Measurements from ENCODE around the gene TMCC1. TPM values are rescaled to one million over a fixed set of nuclear protein-coding genes. Genes with fewer than 3 reads are reported as not detected.

TMCC1 gene
- total RNA-seq, 1 donor from 2014 or later, result 16.7 TPM

DNA sequence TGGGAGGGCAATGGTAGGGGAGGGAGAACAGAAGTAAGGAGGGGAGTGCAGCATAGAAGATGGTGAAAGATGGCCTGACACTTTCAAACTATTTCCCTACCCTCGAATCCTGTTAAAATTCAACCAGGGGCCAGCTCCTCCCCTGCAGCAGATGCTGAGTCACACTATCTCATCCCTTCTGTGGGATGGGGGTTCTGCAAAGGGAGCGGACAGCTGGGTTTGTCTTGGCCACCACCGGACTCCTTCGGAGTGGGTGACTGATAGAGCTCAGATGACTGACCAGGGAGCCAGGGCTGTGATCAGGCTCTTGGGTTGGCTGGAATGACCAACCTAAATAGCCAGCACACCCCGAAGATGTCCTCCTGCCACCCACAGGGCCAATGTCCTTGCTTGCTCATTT, 33.6 kb upstream of the TMCC1 start:
- TF ChIP-seq POLR2AphosphoS5 (IDR thresholded peaks at IDR 0.05; ENCODE audit: insufficient read depth in 1 of 2, low read depth in 1 of 2) (no peak), POLR2A (IDR thresholded peaks at IDR 0.05) (no peak)
- TF ChIP-seq, protein P1, sequence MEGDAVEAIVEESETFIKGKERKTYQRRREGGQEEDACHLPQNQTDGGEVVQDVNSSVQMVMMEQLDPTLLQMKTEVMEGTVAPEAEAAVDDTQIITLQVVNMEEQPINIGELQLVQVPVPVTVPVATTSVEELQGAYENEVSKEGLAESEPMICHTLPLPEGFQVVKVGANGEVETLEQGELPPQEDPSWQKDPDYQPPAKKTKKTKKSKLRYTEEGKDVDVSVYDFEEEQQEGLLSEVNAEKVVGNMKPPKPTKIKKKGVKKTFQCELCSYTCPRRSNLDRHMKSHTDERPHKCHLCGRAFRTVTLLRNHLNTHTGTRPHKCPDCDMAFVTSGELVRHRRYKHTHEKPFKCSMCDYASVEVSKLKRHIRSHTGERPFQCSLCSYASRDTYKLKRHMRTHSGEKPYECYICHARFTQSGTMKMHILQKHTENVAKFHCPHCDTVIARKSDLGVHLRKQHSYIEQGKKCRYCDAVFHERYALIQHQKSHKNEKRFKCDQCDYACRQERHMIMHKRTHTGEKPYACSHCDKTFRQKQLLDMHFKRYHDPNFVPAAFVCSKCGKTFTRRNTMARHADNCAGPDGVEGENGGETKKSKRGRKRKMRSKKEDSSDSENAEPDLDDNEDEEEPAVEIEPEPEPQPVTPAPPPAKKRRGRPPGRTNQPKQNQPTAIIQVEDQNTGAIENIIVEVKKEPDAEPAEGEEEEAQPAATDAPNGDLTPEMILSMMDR (IDR thresholded peaks at IDR 0.05), result no peak
- H3K4me1 ChIP-seq, result no peaks in the 10 kb centered on the region
- H3K36me3 ChIP-seq, result no peaks in the 10 kb centered on the region
- intact Hi-C loops (cut with DNase I), result loop anchor here (10.0 kb wide), 1 partner anchor 272 kb away; no protein-coding TSS in a partner anchor
- H3K9me3 ChIP-seq, result no peaks in the 10 kb centered on the region
- no peak for DNase-seq (ENCODE audit: extremely low spot score in 2 of 2)
- no peak overlapping the region for H3K27ac ChIP-seq
- H3K4me3 ChIP-seq, result no peak overlapping the region
- no peaks in the 10 kb centered on the region for H3K27me3 ChIP-seq

- no peaks in the 10 kb centered on the region for H3K4me1 ChIP-seq
- H3K27me3 ChIP-seq, result no peaks in the 10 kb centered on the region
- no peaks in the 10 kb centered on the region for H3K36me3 ChIP-seq
- H3K4me3 ChIP-seq, result no peak overlapping the region
- DNase-seq (ENCODE audit: extremely low spot score in 2 of 2), result no peak
- intact Hi-C loops (cut with DNase I), result loop anchor here (10.0 kb wide), 1 partner anchor 265 kb away; no protein-coding TSS in a partner anchor
- H3K27ac ChIP-seq, result no peak overlapping the region
- TF ChIP-seq POLR2A (IDR thresholded peaks at IDR 0.05) (no peak), POLR2AphosphoS5 (IDR thresholded peaks at IDR 0.05; ENCODE audit: insufficient read depth in 1 of 2, low read depth in 1 of 2) (no peak)
- TF ChIP-seq, protein P1 (IDR thresholded peaks at IDR 0.05), result no peak
- H3K9me3 ChIP-seq, result peaks cover 13% of the 10 kb centered on the region
Measured at GRCh38 chr3:129919806-129920205, 26.3 kb upstream of the TMCC1 start.

DNA sequence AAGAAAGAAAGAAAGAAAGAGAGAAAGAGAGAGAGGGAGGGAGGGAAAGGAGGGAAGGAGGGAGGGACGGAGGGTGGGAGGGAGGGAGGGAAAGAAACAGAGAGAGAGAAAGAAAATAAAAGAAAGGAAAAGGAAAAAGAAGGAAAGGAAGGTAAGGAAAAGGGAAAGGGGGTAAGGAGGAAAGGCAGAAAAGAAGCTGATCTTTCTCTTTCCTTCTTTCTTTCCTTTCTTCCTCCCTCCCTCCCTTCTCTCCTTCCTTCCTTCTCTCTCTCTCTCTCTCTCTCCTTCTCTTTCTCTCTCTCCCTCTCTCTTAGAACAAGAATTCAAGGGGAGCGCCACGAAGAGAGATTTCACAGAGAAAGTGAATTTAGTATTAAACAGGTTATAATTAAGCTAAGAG, 25.8 kb upstream of the TMCC1 start:
- Histone ChIP-seq H3K4me3 (no peak overlapping the region), H3K27me3 (no peaks in the 10 kb centered on the region), H3K27ac (no peak overlapping the region), H3K4me1 (no peaks in the 10 kb centered on the region), H3K9me3 (peaks cover 13% of the 10 kb centered on the region), H3K36me3 (no peaks in the 10 kb centered on the region)
- intact Hi-C loops (cut with DNase I), result no loop called here
- DNase-seq (ENCODE audit: extremely low spot score in 2 of 2), result no peak
- TF ChIP-seq POLR2AphosphoS5 (IDR thresholded peaks at IDR 0.05; ENCODE audit: insufficient read depth in 1 of 2, low read depth in 1 of 2) (no peak), POLR2A (IDR thresholded peaks at IDR 0.05) (no peak)
- TF ChIP-seq, protein P1 (IDR thresholded peaks at IDR 0.05), result no peak

DNA sequence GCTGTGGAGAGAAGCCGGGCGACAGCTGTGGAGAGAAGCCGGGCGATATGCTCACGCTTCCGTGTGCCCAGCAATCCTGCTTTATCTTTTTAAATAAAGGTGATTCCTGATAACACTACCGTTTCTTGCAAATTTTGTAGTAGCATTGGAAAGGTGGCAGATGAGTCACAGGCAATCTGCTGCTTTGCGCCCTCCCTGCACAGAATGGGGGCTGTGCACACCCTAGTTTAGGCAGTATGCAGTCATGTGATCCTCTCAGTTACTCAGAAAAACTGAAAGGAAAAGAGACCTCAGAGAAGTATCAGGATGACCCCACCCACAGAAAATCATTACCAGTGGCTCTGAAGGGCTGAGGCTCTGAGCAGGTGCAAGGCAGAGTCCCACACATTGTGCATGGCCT, 24.9 kb upstream of the TMCC1 start:
- Histone ChIP-seq H3K9me3 (peaks cover 13% of the 10 kb centered on the region), H3K27me3 (no peaks in the 10 kb centered on the region), H3K4me1 (no peaks in the 10 kb centered on the region), H3K27ac (no peak overlapping the region), H3K36me3 (no peaks in the 10 kb centered on the region), H3K4me3 (no peak overlapping the region)
- intact Hi-C loops (cut with DNase I), result no loop called here
- DNase-seq (ENCODE audit: extremely low spot score in 2 of 2), result no peak
- TF ChIP-seq, protein P1 (IDR thresholded peaks at IDR 0.05), result no peak
- TF ChIP-seq POLR2AphosphoS5 (IDR thresholded peaks at IDR 0.05; ENCODE audit: insufficient read depth in 1 of 2, low read depth in 1 of 2), result no peak
- no peak for TF ChIP-seq POLR2A (IDR thresholded peaks at IDR 0.05)

DNA sequence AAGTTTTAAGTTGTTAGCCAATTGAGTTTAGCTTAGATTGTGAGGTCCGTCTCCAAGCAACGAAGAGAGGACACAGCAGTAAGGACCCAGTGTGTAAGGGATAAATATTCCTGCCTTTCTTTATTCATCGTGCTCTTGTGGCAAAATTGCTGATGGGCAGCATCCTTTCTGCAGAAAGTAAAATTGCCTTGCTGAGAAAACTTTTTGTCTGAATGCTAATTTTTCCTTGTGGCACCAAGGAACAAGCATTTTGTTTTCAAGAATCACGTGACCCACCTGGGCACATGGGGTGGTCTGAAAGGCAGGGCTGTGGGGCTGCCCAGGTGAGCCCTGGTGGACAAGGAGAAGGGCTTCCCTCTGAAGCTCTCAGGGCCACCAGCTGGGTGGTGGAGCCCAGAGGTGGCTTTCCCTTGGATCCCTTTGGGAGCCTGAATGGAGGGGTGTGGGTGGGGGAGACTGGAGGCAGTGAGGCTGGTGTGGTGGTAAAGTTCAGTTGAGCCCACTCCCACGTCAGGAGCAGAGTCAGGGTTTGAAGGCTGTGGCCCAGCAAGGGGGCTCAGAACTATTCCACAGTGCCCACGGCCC, 24.0 kb upstream of the TMCC1 start:
- no peak for DNase-seq (ENCODE audit: extremely low spot score in 2 of 2)
- TF ChIP-seq POLR2AphosphoS5 (IDR thresholded peaks at IDR 0.05; ENCODE audit: insufficient read depth in 1 of 2, low read depth in 1 of 2), result no peak
- TF ChIP-seq, protein P1 (IDR thresholded peaks at IDR 0.05), result no peak
- no peak for TF ChIP-seq POLR2A (IDR thresholded peaks at IDR 0.05)
- H3K9me3 ChIP-seq, result peaks cover 13% of the 10 kb centered on the region
- no peaks in the 10 kb centered on the region for H3K4me1 ChIP-seq
- intact Hi-C loops (cut with DNase I), result no loop called here
- no peaks in the 10 kb centered on the region for H3K36me3 ChIP-seq
- no peak overlapping the region for H3K27ac ChIP-seq
- H3K4me3 ChIP-seq, result no peak overlapping the region
- no peaks in the 10 kb centered on the region for H3K27me3 ChIP-seq
